OCI-LY7 (cell line): ENCODE measurements around the gene DROSHA.

ENCODE experiments used
- EZH2phosphoT487 ChIP-seq: fragments of 200-600 bp; sonication (generic); IDR thresholded peaks from 2 replicates; pipeline ENCODE4 v1.6.1; 2018; ENCODE audit warnings: low read depth, borderline replicate concordance, mild to moderate bottlenecking, mixed run types, antibody characterized with exemption, low read length, moderate library complexity, mixed read lengths
- TF ChIP-seq, protein P1 (sequence below): fragments of 200-600 bp; sonication (generic); conservative IDR thresholded peaks from 2 replicates; pipeline ENCODE4 v1.5.1; 2014; ENCODE audit warnings: mild to moderate bottlenecking, antibody characterized with exemption, low read length, moderate library complexity, mixed read lengths

DNA sequence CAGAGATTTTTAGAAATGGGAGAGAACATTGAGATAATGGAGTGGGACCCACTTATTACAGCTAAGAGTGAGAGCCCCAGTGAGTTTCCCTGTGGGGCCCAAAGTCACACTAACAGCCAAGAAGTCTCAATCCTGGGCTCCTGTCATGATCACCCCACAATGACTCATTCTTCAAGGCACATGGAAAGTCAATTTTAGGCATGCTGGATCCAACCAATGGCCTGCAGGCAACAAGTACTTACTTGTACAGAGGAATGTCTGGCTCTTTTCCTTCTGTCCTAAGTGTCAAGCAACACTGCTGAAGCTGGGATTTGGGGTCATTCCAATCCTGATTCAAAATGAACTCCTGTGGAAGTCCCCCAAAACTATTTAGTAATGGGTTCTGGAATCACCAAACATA lies 123.1 kb downstream of the DROSHA start:
- TF ChIP-seq, protein P1, sequence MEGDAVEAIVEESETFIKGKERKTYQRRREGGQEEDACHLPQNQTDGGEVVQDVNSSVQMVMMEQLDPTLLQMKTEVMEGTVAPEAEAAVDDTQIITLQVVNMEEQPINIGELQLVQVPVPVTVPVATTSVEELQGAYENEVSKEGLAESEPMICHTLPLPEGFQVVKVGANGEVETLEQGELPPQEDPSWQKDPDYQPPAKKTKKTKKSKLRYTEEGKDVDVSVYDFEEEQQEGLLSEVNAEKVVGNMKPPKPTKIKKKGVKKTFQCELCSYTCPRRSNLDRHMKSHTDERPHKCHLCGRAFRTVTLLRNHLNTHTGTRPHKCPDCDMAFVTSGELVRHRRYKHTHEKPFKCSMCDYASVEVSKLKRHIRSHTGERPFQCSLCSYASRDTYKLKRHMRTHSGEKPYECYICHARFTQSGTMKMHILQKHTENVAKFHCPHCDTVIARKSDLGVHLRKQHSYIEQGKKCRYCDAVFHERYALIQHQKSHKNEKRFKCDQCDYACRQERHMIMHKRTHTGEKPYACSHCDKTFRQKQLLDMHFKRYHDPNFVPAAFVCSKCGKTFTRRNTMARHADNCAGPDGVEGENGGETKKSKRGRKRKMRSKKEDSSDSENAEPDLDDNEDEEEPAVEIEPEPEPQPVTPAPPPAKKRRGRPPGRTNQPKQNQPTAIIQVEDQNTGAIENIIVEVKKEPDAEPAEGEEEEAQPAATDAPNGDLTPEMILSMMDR = no peak
- TF ChIP-seq EZH2phosphoT487 = no peak
